HG03469 (cell line): ENCODE data around the gene ANO7.

Experiments used
- ATAC-seq: cut with Tn5 transposase; IDR thresholded peaks from one replicate; pipeline ENCODE4 v1.9.1; 2021; ENCODE audit warnings: mild to moderate bottlenecking, moderate library complexity, moderate number of reproducible peaks; ENCODE audit not compliant: unreplicated experiment

Gene ANO7

DNA sequence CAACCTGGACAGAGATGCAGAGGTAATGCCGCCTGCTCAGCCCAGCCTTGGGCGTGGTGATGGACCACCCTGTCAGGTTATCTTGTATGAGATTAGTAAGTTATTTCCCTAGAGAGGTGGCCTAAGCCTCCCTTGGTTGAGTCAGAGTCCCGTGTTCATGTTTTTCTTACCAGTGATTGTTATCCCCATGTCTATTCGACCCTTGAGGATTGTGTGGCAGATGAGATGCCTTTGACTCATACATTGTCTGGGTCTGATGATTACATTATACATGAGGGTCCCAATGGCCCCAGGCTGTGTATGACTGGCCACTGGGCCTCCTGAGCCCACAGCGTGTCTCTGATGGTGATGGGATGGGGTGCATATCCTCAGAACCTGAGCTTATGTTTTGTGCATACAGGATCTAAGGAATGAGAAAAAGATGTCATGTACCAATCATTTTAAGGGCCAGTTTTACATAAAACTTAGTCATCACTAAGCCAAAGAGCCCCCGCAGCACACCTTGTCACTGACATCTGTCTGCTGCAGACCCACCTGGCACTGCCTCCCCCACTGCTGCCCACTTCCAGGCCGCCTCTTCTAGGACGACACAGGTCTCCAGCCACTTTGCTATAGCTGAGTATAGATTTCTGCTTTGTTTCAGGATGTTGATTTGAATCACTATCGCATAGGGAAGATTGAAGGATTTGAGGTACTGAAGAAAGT lies 30.5 kb upstream of the ANO7 start:
- no peak for ATAC-seq

DNA sequence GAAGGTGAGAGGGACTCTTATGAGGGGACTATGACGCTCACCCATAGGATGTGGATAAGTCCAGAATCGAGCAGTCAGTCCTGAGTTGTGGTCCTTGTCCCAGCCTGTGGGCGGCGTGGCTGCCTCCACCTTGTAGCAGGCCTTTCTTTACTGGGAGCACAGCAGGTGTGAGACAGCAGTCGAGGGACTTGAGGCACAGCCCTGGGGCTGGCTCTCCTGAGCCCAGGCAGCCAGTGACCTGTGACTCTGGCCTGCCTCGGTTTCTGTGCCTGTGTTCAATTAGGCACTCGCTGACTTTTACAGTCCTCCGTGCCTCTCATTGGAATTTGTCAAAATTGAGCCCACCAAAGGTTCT lies 30.0 kb upstream of the ANO7 start:
- no peak for ATAC-seq

GRCh38 chr2:241159116-241159515 lies 29.4 kb upstream of the ANO7 start:
- no peak for ATAC-seq

DNA sequence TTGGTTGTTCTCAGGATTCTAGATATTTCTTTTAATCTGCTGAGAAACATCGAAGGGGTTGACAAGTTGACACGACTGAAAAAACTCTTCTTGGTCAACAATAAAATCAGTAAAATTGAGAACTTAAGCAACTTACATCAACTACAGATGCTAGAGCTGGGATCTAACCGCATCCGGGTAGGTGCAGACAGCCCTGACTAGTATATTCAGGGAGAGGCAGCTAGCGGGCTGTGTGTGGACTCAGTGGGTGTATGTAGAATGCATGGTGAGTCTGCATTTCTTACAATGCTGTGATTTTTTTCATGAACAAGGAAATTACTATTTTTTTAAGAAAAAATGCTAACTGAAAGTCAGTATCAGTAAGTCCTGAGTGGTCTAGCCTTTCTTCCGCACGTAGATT lies 28.2 kb upstream of the ANO7 start:
- ATAC-seq = no peak

- no peak for ATAC-seq
Measured at GRCh38 chr2:241161646-241162281, 26.7 kb upstream of the ANO7 start.

DNA sequence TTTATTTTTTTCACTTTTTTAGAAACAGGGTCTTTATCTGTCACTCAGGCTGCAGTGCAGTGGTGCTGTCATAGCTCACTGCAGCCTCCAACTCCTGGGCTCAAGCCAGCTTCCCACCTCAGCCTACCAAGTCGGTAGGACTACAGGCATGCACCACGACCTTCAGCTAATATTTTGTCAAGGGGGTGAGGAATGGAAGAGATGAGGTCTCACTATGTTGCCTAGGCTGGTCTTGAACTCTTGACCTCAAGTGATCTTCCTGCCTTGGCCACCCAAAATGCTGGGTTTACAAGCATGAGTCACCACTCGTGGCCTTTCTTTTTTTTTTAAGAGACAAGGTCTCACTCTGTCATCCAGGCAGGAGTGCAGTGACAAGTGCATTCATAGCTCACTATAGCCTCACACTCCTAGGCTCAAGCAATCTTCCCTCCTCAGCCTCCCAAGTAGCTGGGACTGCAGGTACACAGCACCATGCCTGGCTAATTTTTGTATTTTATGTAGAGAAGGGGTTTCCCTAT lies 24.8 kb upstream of the ANO7 start:
- ATAC-seq = no peak

DNA sequence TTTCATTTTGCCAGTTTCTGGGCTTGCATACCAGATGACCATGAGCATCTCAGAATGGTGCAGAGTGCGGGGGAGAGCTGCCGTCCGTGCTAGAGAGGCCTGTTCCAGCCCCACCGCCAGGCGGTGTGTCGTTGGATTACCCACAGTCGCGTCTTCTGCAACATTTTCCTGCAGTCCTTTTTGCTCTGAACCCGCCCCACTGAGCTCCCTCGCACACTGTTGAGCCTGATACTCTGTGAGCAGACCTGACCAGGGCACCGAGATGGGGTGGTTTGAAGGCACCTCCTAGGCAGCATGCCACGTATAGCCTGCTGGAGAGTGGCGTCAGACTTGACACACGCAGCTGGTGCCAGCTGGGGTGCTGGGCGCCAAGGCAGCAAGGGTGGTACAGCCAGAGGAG lies 20.1 kb upstream of the ANO7 start:
- ATAC-seq = no peak

DNA sequence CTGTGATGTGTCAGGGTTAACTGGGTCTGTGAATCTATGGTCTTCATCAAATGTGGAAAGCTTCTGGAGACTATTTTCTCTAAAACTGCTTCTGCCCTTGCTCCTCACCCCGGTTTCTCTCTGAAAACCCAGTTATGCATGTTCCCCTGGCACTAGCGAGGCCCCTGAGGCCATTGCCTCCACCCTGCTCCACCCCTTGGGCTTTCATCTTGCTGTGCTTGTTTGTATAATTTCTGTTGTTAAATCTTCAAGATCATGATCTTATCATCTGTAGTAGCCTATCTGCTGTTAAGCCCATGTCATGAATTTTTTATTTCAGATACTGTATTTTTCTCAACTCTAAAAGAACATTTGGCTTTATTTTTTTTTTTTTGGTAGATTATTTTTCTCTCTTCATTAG lies 14.9 kb upstream of the ANO7 start:
- ATAC-seq = no peak

GRCh38 chr2:241177526-241178334 lies 10.7 kb upstream of the ANO7 start:
- ATAC-seq = no peak

GRCh38 chr2:241178961-241179360 lies 9.5 kb upstream of the ANO7 start:
- no peak for ATAC-seq

DNA sequence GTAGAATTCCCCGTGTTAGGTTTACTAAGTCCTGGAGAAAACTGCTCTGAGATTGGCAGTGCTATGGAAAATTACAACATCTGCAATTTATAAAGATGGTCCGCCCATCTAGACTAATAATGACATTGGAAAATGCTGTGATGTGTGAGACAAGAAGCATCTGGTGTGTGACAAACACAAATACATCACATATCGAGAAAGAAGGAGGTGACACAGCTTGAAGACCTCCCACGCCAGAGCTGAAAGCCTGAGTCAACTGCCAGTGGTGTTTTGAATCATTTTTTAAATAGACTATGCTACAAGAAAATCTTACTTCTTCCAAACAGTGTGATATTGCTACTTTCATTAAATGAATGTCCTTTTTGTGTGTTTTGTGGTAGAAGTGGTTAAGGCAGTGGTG lies 8.6 kb upstream of the ANO7 start:
- ATAC-seq = no peak

- no peak for ATAC-seq
Measured at GRCh38 chr2:241180495-241180894, 8.0 kb upstream of the ANO7 start.

GRCh38 chr2:241182126-241182525 lies 6.4 kb upstream of the ANO7 start:
- ATAC-seq = no peak

- no peak for ATAC-seq
Measured at GRCh38 chr2:241182531-241183133, 5.8 kb upstream of the ANO7 start.

DNA sequence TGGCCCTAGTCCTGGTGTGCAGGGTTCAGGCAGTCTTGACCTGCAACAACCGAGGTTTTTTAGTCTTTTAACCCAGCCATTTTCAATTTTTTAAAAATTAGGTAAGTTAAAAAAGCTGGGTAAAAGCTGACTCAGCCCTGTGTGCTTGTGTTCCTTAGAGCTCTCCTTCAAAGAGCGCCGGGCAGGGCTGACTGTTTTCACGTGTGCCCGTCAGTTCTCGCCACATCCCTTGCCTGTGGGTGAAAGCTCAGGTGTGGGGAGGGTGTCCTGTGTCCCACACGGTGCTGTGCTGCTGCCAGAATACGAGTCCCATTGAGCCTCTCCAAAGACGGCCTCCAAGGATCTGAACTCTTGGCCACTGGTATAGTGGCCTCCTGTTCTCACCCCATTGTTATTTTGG lies 5.3 kb upstream of the ANO7 start:
- no peak for ATAC-seq

DNA sequence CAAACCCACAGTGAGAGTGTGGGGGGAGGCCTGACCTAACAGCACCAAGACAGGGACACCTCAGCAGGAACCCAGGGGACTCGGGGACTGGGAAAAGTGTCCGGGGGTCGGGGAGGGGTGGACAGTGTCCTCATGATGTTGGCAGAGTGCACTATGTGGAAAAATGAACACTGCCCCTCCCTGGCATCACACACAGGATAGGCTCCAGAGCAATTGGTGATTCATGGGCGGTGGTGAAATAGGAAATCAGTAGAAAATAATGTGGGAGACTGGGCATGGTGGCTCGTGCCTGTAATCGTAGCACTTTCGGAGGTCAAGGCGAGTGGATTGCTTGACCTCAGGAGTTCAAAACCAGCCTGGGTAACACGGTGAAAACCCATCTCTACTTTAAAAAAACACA lies 3.6 kb upstream of the ANO7 start:
- ATAC-seq = no peak

GRCh38 chr2:241185961-241186360 lies 2.5 kb upstream of the ANO7 start:
- no peak for ATAC-seq

GRCh38 chr2:241187101-241187917 lies 1.2 kb upstream of the ANO7 start:
- ATAC-seq = no peak

DNA sequence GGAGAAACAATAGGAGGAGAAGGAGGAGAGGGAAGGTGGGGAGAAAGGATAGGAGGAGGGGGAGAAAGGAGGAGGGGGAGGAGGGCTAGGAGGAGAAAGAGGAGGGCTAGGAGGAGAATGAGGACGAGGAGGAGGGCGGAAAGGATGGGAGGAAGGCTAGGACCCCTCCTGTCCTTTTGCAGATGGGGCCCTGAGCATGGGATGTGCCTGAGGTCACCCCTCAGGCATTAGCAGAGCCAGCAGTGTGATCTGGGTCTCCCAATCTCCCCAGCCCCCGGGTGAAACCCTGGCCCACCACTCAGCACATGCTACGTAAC lies 601 bp upstream of the ANO7 start:
- no peak for ATAC-seq

DNA sequence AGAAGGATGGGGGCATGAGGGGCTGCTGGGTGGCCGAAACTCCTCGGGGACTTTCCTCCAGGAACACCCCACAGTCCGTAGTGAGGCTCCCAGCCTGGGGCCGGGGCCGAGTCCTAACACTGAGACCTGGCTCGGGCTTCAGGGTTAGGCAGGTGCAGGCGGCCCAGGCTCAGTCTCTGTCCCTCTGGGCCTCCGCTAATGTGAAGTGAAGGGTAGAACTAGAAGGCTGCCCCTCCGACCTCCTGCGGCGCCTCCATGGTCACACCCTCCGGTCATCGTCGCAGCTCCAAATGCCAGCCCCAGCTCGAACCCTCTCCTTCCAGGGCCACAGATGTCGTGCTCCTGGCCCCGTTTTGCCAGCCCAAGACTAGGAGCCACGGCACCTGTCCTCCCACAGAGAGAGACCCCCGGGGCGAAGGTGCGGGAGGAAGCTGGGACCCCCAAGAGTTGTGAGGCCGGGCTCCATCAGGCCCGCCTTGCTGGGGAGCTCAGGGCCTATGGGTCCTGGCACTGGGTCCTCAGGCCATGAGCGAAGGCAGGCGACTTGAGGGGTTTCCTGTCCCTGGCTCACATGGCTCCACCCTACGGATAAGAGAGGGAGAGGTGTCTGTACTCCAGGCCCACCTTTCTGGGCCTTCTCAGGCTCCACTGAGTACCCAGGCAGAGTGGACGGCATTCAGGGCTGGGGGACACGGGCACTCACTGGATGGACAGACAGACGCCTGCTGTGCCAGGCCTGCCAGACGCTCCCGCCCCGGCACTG lies 797 bp downstream of the ANO7 start:
- no peak for ATAC-seq
